Midbrain (tissue), 1 donor: Measurements from ENCODE around the gene ADNP.

Source experiments
- DNase-seq: peaks from one replicate; lab custom pipeline; 2025; lab: John Stamatoyannopoulos, UW

The ADNP gene

GRCh38 chr20:50932691-50933280 lies 1.5 kb upstream of the ADNP start:
- DNase-seq: no peak

GRCh38 chr20:50932016-50932485 lies 814 bp upstream of the ADNP start:
- DNase-seq: no peak

GRCh38 chr20:50930976-50931305 lies 296 bp downstream of the ADNP start:
- no peak for DNase-seq

GRCh38 chr20:50930139-50930975 lies 880 bp downstream of the ADNP start:
- no peak for DNase-seq

GRCh38 chr20:50929299-50930138 lies 1.7 kb downstream of the ADNP start:
- DNase-seq: peak; percentile 93

GRCh38 chr20:50928469-50928868 lies 2.8 kb downstream of the ADNP start:
- DNase-seq: no peak

GRCh38 chr20:50926530-50926929 lies 4.7 kb downstream of the ADNP start:
- no peak for DNase-seq

GRCh38 chr20:50924261-50924920 lies 6.8 kb downstream of the ADNP start:
- no peak for DNase-seq

- DNase-seq: no peak
These were observed 9.3 kb downstream of the ADNP start for GRCh38 chr20:50921803-50922501.

- no peak for DNase-seq
These were observed 10.2 kb downstream of the ADNP start for GRCh38 chr20:50920997-50921396.

GRCh38 chr20:50919567-50919966 lies 11.7 kb downstream of the ADNP start:
- DNase-seq: no peak

- no peak for DNase-seq
These were observed 12.8 kb downstream of the ADNP start for GRCh38 chr20:50918403-50918802.

- DNase-seq: no peak
These were observed 14.3 kb downstream of the ADNP start for GRCh38 chr20:50916934-50917333.

GRCh38 chr20:50916257-50916656 lies 15.0 kb downstream of the ADNP start:
- DNase-seq: no peak

GRCh38 chr20:50915424-50915823 lies 15.8 kb downstream of the ADNP start:
- DNase-seq: no peak

- no peak for DNase-seq
These were observed 17.4 kb downstream of the ADNP start for GRCh38 chr20:50913690-50914375.

GRCh38 chr20:50911716-50912115 lies 19.5 kb downstream of the ADNP start:
- DNase-seq: no peak

- no peak for DNase-seq
These were observed 20.2 kb downstream of the ADNP start for GRCh38 chr20:50911030-50911429.

GRCh38 chr20:50909413-50909812 lies 21.8 kb downstream of the ADNP start:
- DNase-seq: no peak

- DNase-seq: no peak
These were observed 27.1 kb downstream of the ADNP start for GRCh38 chr20:50904067-50904570.
